ENCODE data around the gene BARHL1.

BARHL1 gene

GRCh38 chr9:132590037-132590317 is 7.6 kb downstream of the BARHL1 start:
- no peak for DNase-seq (ENCODE audit: low read depth)
- H3K4me3 ChIP-seq (replicated peaks; ENCODE audit: low read depth, low read length) = no peak overlapping the region
- TF ChIP-seq CTCF (IDR thresholded peaks at IDR 0.05; ENCODE audit: low read length, missing control alignments) = no peak

- no peak for DNase-seq (ENCODE audit: low read depth)
- H3K4me3 ChIP-seq (replicated peaks; ENCODE audit: low read depth, low read length) = no peak overlapping the region
- no peak for TF ChIP-seq CTCF (IDR thresholded peaks at IDR 0.05; ENCODE audit: low read length, missing control alignments)
Observed at GRCh38 chr9:132590318-132591182, 8.1 kb downstream of the BARHL1 start.

- no peak for DNase-seq (ENCODE audit: low read depth)
- no peak overlapping the region for H3K4me3 ChIP-seq (replicated peaks; ENCODE audit: low read depth, low read length)
- no peak for TF ChIP-seq CTCF (IDR thresholded peaks at IDR 0.05; ENCODE audit: low read length, missing control alignments)
Observed at GRCh38 chr9:132591244-132591643, 8.8 kb downstream of the BARHL1 start.

GRCh38 chr9:132591751-132592314 is 9.4 kb downstream of the BARHL1 start:
- no peak for DNase-seq (ENCODE audit: low read depth)
- no peak for TF ChIP-seq CTCF (IDR thresholded peaks at IDR 0.05; ENCODE audit: low read length, missing control alignments)
- H3K4me3 ChIP-seq (replicated peaks; ENCODE audit: low read depth, low read length) = no peak overlapping the region

GRCh38 chr9:132592451-132592850 is 10.0 kb downstream of the BARHL1 start:
- H3K4me3 ChIP-seq (replicated peaks; ENCODE audit: low read depth, low read length) = no peak overlapping the region
- no peak for DNase-seq (ENCODE audit: low read depth)
- TF ChIP-seq CTCF (IDR thresholded peaks at IDR 0.05; ENCODE audit: low read length, missing control alignments) = no peak

- no peak for DNase-seq (ENCODE audit: low read depth)
- H3K4me3 ChIP-seq (replicated peaks; ENCODE audit: low read depth, low read length) = no peak overlapping the region
- TF ChIP-seq CTCF (IDR thresholded peaks at IDR 0.05; ENCODE audit: low read length, missing control alignments) = no peak
Observed at GRCh38 chr9:132594412-132594811, 12.0 kb downstream of the BARHL1 start.

GRCh38 chr9:132595319-132595718 is 12.9 kb downstream of the BARHL1 start:
- no peak overlapping the region for H3K4me3 ChIP-seq (replicated peaks; ENCODE audit: low read depth, low read length)
- no peak for TF ChIP-seq CTCF (IDR thresholded peaks at IDR 0.05; ENCODE audit: low read length, missing control alignments)
- DNase-seq (ENCODE audit: low read depth) = no peak
